ENCODE measurements around the gene SLC51A. TPM values are rescaled to one million over a fixed set of nuclear protein-coding genes. Genes with fewer than 3 reads are reported as not detected.
A peak's percentile ranks its signal among the peaks of the same experiment; 100 is the strongest.

Gene SLC51A
- total and polyA plus RNA-seq, 2 of the 13 experiments (the other 11 are each of a cell fraction or from before 2014, with no cell fraction given), result 4.3 to 48.8 TPM

DNA sequence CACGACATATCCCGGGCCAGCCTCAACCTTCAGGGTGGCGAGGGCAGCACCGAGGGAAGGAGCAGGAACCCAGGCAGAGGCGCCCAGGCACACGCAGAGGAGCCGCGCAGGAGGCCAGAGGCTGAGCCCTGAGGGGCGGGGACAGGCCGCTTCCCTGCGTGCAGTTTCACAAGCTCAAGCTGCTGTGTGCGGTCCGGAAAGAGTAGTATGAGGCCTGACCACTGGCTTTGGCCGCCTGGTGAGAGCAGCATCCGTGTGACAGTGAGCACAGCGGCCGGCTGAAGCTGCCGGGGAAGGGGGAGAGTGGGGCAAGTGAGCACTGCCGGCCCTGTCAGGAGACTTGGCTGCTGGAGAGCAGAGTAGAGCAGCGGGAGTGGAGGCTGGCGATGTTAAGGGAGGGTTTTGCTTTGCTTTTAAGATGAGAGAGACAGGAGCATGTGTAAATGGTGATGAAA lies 13.8 kb upstream of the SLC51A start:
- peaks cover 51% of the 10 kb centered on the region for H3K4me1 ChIP-seq (ENCODE audit: insufficient read depth, low read length)
- H2AFZ ChIP-seq (ENCODE audit: low read length), result no peak overlapping the region
- ChIA-PET POLR2A (interaction anchor here (1.4 to 2.0 kb wide), 2 partner anchors 13 to 121 kb away, joined by 3 to 7 read pairs; no protein-coding TSS in a partner anchor), CTCF (ENCODE audit: low intra/inter-chr PET ratio, low total read pairs) (interaction anchor here (0.6 kb wide), 1 partner anchor 11 kb away, joined by 3 read pairs; no protein-coding TSS in a partner anchor)
- no peaks in the 10 kb centered on the region for H3K36me3 ChIP-seq (replicated peaks in 1 of 2; ENCODE audit: control insufficient read depth in 1 of 2, insufficient read depth in 2 of 2, low read length in 2 of 2)
- ATAC-seq (peak; percentile 87), FAIRE-seq (no peak), DNase-seq (ENCODE audit: low spot score) (peak; percentile 46)
- in situ Hi-C loops (cut with HindIII; ENCODE audit: extremely low pct_ligation_motif_present, low pct_unique_long_range_greater_than_20kb), result no loop called here
- no TSS peak for BruUV-seq (replicated peaks)
- no peaks in the 10 kb centered on the region for H3K79me2 ChIP-seq (ENCODE audit: insufficient read depth, low read length)
- H4K20me1 ChIP-seq (ENCODE audit: insufficient read depth, low read length), result no peaks in the 10 kb centered on the region
- H3K4me2 ChIP-seq (ENCODE audit: low read depth, low read length), result peak overlapping the region; percentile 93
- peaks cover 3 to 11% of the 10 kb centered on the region in 2 experiments; a peak in 2 of 5 replicates for H3K27me3 ChIP-seq (ENCODE audit: control insufficient read depth in 1 of 2, insufficient read depth in 2 of 2, low read length in 2 of 2)
- H3K9ac ChIP-seq (ENCODE audit: insufficient read depth, low read depth, low read length), result no peak overlapping the region
- no peaks in the 10 kb centered on the region for H3K9me3 ChIP-seq (ENCODE audit: low read length)
- H3K27ac ChIP-seq (ENCODE audit: extremely low read length, insufficient read depth, low read length), result no peak overlapping the region
- WGBS (ENCODE audit: low lambda C conversion rate), result 4% methylated on average over 20 of the region's 21 CpGs
- H3K4me3 ChIP-seq (replicated peaks in 1 of 3; ENCODE audit: insufficient read depth in 1 of 3, low read depth in 2 of 3, low read length in 3 of 3), result peak overlapping the region; percentile 11 to 72 (median 34); a peak in 5 of 6 replicates
- intact Hi-C loops (cut with micrococcal nuclease; ENCODE audit: unreplicated experiment), result no loop called here
- 0 out of 2 replicates have a peak, but pooled peaks have one; percentile 25 for TF ChIP-seq ZNF331 (CRISPR knock-in tag; IDR thresholded peaks at IDR 0.05)
- peak; percentile 36; the same call in 1 of the 2 replicates for TF ChIP-seq KLF9 (CRISPR knock-in tag; IDR thresholded peaks at IDR 0.05; ENCODE audit: low read depth)
- no peak for TF ChIP-seq NFIB (CRISPR knock-in tag; IDR thresholded peaks at IDR 0.05; ENCODE audit: borderline replicate concordance)
- TF ChIP-seq ZNF770 (CRISPR knock-in tag; IDR thresholded peaks at IDR 0.05), result peak; percentile 48; the same call in 1 of the 2 replicates
- peak; percentile 100 for TF ChIP-seq ZNF292 (CRISPR knock-in tag; IDR thresholded peaks at IDR 0.05; ENCODE audit: borderline replicate concordance, low read depth)
- no peak for TF ChIP-seq POLR2AphosphoS2 (IDR thresholded peaks at IDR 0.05; ENCODE audit: low read depth, low read length)
- TF ChIP-seq ZNF501 (CRISPR knock-in tag; IDR thresholded peaks at IDR 0.05), result peak; percentile 74; the same call in 1 of the 2 replicates
- TF ChIP-seq ZNF772 (CRISPR knock-in tag; IDR thresholded peaks at IDR 0.05), result 0 out of 2 replicates have a peak, but pooled peaks have one; percentile 61
- no peak for TF ChIP-seq ZNF703 (CRISPR knock-in tag; IDR thresholded peaks at IDR 0.05; ENCODE audit: borderline replicate concordance)
- no peak for TF ChIP-seq ZNF724P (CRISPR knock-in tag; IDR thresholded peaks at IDR 0.05; ENCODE audit: borderline replicate concordance)
- TF ChIP-seq KDM2A (CRISPR knock-in tag; IDR thresholded peaks at IDR 0.05; ENCODE audit: borderline replicate concordance, low read depth), result peak; percentile 52
- TF ChIP-seq, protein P1, sequence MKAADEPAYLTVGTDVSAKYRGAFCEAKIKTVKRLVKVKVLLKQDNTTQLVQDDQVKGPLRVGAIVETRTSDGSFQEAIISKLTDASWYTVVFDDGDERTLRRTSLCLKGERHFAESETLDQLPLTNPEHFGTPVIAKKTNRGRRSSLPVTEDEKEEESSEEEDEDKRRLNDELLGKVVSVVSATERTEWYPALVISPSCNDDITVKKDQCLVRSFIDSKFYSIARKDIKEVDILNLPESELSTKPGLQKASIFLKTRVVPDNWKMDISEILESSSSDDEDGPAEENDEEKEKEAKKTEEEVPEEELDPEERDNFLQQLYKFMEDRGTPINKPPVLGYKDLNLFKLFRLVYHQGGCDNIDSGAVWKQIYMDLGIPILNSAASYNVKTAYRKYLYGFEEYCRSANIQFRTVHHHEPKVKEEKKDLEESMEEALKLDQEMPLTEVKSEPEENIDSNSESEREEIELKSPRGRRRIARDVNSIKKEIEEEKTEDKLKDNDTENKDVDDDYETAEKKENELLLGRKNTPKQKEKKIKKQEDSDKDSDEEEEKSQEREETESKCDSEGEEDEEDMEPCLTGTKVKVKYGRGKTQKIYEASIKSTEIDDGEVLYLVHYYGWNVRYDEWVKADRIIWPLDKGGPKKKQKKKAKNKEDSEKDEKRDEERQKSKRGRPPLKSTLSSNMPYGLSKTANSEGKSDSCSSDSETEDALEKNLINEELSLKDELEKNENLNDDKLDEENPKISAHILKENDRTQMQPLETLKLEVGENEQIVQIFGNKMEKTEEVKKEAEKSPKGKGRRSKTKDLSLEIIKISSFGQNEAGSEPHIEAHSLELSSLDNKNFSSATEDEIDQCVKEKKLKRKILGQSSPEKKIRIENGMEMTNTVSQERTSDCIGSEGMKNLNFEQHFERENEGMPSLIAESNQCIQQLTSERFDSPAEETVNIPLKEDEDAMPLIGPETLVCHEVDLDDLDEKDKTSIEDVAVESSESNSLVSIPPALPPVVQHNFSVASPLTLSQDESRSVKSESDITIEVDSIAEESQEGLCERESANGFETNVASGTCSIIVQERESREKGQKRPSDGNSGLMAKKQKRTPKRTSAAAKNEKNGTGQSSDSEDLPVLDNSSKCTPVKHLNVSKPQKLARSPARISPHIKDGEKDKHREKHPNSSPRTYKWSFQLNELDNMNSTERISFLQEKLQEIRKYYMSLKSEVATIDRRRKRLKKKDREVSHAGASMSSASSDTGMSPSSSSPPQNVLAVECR (CRISPR knock-in tag; IDR thresholded peaks at IDR 0.05; ENCODE audit: borderline replicate concordance), result peak; percentile 36; the same call in 1 of the 2 replicates
- TF ChIP-seq CEBPB (IDR thresholded peaks at IDR 0.05; ENCODE audit: borderline replicate concordance, low read depth, low read length), result 0 out of 2 replicates have a peak, but pooled peaks have one; percentile 42
- TF ChIP-seq, protein P2, sequence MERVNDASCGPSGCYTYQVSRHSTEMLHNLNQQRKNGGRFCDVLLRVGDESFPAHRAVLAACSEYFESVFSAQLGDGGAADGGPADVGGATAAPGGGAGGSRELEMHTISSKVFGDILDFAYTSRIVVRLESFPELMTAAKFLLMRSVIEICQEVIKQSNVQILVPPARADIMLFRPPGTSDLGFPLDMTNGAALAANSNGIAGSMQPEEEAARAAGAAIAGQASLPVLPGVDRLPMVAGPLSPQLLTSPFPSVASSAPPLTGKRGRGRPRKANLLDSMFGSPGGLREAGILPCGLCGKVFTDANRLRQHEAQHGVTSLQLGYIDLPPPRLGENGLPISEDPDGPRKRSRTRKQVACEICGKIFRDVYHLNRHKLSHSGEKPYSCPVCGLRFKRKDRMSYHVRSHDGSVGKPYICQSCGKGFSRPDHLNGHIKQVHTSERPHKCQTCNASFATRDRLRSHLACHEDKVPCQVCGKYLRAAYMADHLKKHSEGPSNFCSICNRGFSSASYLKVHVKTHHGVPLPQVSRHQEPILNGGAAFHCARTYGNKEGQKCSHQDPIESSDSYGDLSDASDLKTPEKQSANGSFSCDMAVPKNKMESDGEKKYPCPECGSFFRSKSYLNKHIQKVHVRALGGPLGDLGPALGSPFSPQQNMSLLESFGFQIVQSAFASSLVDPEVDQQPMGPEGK (CRISPR knock-in tag; IDR thresholded peaks at IDR 0.05), result 0 out of 2 replicates have a peak, but pooled peaks have one; percentile 20
- TF ChIP-seq ZFX (CRISPR knock-in tag; IDR thresholded peaks at IDR 0.05; ENCODE audit: low read depth), result peak; percentile 81
